Sigmoid colon (tissue), 3 donors: ENCODE results near the gene DCHS2.

Experiments
- CTCF ChIP-seq, 4 experiments: fragments of 450-650 bp in 3 of 4; fragments of 200-600 bp in 1 of 4; IDR thresholded peaks; one replicate each; pipeline ENCODE4 v1.5.1; 2016 to 2019; ENCODE audit warnings: antibody characterized with exemption in 4 of 4, mild to moderate bottlenecking in 3 of 4, moderate library complexity in 2 of 4
- POLR2A ChIP-seq, 2 donors: fragments of 450-650 bp; IDR thresholded peaks; one replicate each; pipeline ENCODE4 v1.6.1; 2016; ENCODE audit warnings: antibody characterized with exemption in 2 of 2, mild to moderate bottlenecking in 2 of 2, moderate library complexity in 2 of 2

- no peak for TF ChIP-seq POLR2A (IDR thresholded peaks at IDR 0.05)
- no peak for TF ChIP-seq CTCF (IDR thresholded peaks at IDR 0.05)
These were observed 136.7 kb downstream of the DCHS2 start for GRCh38 chr4:154354883-154355282.
